Mucosa of descending colon (tissue), 3 donors: Measurements from ENCODE around the gene TTLL12. TPM values are rescaled to one million over a fixed set of nuclear protein-coding genes. Genes with fewer than 3 reads are reported as not detected.

Experiments used
- ATAC-seq: fragments of 200-7000 bp; cut with Tn5 transposase; one replicate; pipeline ENCODE4 v1.9.1; 2020; ENCODE audit warnings: mild to moderate bottlenecking, moderate library complexity
- DNase-seq, 3 donors: peaks; one replicate each; pipeline ENCODE4 v3.0.0-alpha.2; 2020
- H3K36me3 ChIP-seq: fragments of 200-600 bp; one replicate; pipeline ENCODE4 v1.8.0; 2021; ENCODE audit warnings: low read depth, mild to moderate bottlenecking
- H3K4me1 ChIP-seq: fragments of 200-600 bp; one replicate; pipeline ENCODE4 v1.8.0; 2021; ENCODE audit warnings: low read depth, mild to moderate bottlenecking
- H3K4me3 ChIP-seq: fragments of 200-600 bp; one replicate; pipeline ENCODE4 v1.8.0; 2021; ENCODE audit warnings: mild to moderate bottlenecking
- H3K9me3 ChIP-seq: fragments of 200-600 bp; one replicate; pipeline ENCODE4 v1.8.0; 2021; ENCODE audit warnings: mild to moderate bottlenecking
- CTCF ChIP-seq: fragments of 200-600 bp; IDR thresholded peaks from one replicate; pipeline ENCODE4 v1.8.0; 2022; ENCODE audit warnings: antibody characterized with exemption, mild to moderate bottlenecking
- intact Hi-C, 2 donors: fragments of 100-400 bp; cut with DNase I in 1 of 2; cut with micrococcal nuclease in 1 of 2; formaldehyde crosslinking; loops; one replicate each; pipeline versions ENCODE4 v1.11.0 to v1.11.1; 2022; cut with DNase I, micrococcal nuclease
- total RNA-seq, 3 donors: library from RNA; stranded (reverse); fragmentation: NEBNext Ultra II Directional in 2 of 3; extraction: Animal tissue kit (Norgen Biotek cat#: 25700) in 2 of 3; gene quantifications; one replicate each; pipeline versions ENCODE4 v1.2.1 to v1.2.4, GENCODE V29; 2021 to 2023
- donor health status: DM: no; HTN: no; CAD: no; lungs with moderate emphysema.
- donor health status: DM: no; HTN: no; CAD: no.
- donor health status: DM: no; HTN: yes; CAD: no.

The TTLL12 gene
- total RNA-seq, 3 donors from 2014 or later: 47.6 to 95.2 (median 90.1) TPM

GRCh38 chr22:43185860-43186261 is 1.1 kb downstream of the TTLL12 start:
- intact Hi-C loops: no loop called here
- peaks cover 3% of the 10 kb centered on the region for H3K36me3 ChIP-seq
- H3K4me3 ChIP-seq: peak overlapping the region; percentile 50
- ATAC-seq: peak; percentile 22
- no peaks in the 10 kb centered on the region for H3K9me3 ChIP-seq
- peaks cover 11% of the 10 kb centered on the region for H3K4me1 ChIP-seq
- peak; percentile 67 to 73 (median 67) for DNase-seq
- TF ChIP-seq CTCF: no peak

GRCh38 chr22:43183496-43184277 is 3.2 kb downstream of the TTLL12 start:
- peak in 1 of 3 donors; percentile 47 for DNase-seq
- peaks cover 3% of the 10 kb centered on the region for H3K36me3 ChIP-seq
- H3K4me1 ChIP-seq: peaks cover 11% of the 10 kb centered on the region
- no peak for ATAC-seq
- H3K4me3 ChIP-seq: no peak overlapping the region
- no peaks in the 10 kb centered on the region for H3K9me3 ChIP-seq
- intact Hi-C loops: no loop called here
- TF ChIP-seq CTCF: no peak

- peaks cover 3% of the 10 kb centered on the region for H3K36me3 ChIP-seq
- peak in 1 of 3 donors; percentile 47 for DNase-seq
- no peak overlapping the region for H3K4me3 ChIP-seq
- peaks cover 11% of the 10 kb centered on the region for H3K4me1 ChIP-seq
- no peak for TF ChIP-seq CTCF
- ATAC-seq: no peak
- no peaks in the 10 kb centered on the region for H3K9me3 ChIP-seq
- intact Hi-C loops: no loop called here
Observed at GRCh38 chr22:43182726-43183125, 4.2 kb downstream of the TTLL12 start.

GRCh38 chr22:43182118-43182517 is 4.8 kb downstream of the TTLL12 start:
- DNase-seq: peak in 1 of 3 donors; percentile 31
- Histone ChIP-seq H3K4me3 (no peak overlapping the region), H3K36me3 (no peaks in the 10 kb centered on the region), H3K9me3 (no peaks in the 10 kb centered on the region), H3K4me1 (peaks cover 11% of the 10 kb centered on the region)
- ATAC-seq: no peak
- intact Hi-C loops: no loop called here
- no peak for TF ChIP-seq CTCF

- intact Hi-C loops: no loop called here
- no peak for TF ChIP-seq CTCF
- ATAC-seq: no peak
- Histone ChIP-seq H3K4me1 (peaks cover 11% of the 10 kb centered on the region), H3K36me3 (no peaks in the 10 kb centered on the region), H3K9me3 (no peaks in the 10 kb centered on the region), H3K4me3 (no peak overlapping the region)
- DNase-seq: peak in 1 of 3 donors; percentile 24
Observed at GRCh38 chr22:43181321-43182076, 5.4 kb downstream of the TTLL12 start.
